Kidney capillary endothelial cell (primary cell): ENCODE results near the gene CATSPER4.

Experiments
- DNase-seq: peaks from one replicate; pipeline ENCODE4 v3.0.0-alpha.2; 2018; ENCODE audit warnings: low spot score

Gene CATSPER4

GRCh38 chr1:26190373-26190987 lies at the start of gene CATSPER4:
CATSPER4 (plus strand) TSS chr1:26190602; CDS start chr1:26190628, 26 bp downstream.
- no peak for DNase-seq

DNA sequence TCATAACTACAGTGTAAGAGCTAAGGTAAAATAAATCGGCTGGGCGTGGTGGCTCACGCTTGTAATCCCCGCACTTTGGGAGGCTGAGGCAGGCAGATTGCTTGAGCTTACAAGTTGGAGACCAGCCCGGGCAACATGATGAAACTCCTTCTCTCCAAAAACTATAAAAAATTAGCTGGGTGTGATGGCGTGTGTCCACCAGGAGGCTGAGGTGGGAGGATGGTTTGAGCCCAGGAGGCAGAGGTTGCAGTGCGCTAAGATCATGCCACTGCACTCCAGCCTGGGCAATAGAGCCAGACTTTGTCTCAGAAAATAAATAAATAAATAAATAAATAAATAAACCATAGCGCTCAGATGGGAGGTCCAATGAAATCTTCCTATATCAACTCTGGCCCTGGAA lies 48.2 kb upstream of the CATSPER4 start:
- DNase-seq = no peak

GRCh38 chr1:26145041-26145959 lies 45.1 kb upstream of the CATSPER4 start:
- no peak for DNase-seq

GRCh38 chr1:26145960-26146294 lies 44.5 kb upstream of the CATSPER4 start:
- DNase-seq = no peak

DNA sequence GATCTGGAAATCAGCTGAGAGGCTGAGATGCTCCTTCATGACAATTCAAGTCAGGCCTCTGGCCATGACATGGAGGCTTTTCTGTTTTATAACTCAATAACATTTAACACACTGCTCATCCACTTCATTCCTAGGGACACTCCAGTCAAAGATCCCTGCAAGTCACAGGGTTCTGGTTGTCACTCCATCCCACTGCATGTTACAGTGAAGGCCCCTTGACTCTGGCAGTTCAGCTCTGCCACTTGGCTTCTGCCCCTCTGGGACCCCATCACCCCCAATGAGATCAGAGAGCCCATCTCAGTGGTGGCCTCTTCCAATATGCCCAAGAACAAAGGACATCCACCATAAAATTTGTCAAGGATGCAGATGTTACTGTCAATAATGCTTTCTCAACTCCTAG lies 41.5 kb upstream of the CATSPER4 start:
- no peak for DNase-seq

DNA sequence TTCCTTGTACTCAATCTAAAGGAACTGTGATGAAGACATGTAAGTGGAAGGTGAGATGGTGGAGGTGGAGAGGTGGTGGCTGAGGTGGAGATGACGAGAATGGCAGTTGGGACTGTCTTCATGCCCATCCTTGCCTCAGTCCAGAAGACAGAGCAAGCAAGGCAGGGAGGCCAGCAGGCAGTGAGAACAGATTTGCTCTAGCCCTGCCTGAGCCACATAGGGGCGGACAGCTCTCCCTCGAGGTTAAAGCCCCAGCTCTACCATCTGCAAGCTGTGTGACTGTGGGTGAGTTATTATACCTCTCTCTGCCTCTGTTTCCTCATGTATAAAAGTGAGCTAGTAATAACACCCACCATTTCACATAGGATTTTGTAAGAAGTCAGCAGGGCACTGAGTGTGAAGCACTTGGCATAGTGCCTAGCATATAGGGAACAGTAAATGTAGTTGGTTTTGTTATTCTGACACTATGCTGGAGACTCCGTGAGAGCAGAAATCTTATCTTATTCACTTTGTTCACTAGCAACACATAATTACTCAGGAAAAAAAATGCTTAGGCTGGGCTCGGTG lies 36.4 kb upstream of the CATSPER4 start:
- DNase-seq = no peak

DNA sequence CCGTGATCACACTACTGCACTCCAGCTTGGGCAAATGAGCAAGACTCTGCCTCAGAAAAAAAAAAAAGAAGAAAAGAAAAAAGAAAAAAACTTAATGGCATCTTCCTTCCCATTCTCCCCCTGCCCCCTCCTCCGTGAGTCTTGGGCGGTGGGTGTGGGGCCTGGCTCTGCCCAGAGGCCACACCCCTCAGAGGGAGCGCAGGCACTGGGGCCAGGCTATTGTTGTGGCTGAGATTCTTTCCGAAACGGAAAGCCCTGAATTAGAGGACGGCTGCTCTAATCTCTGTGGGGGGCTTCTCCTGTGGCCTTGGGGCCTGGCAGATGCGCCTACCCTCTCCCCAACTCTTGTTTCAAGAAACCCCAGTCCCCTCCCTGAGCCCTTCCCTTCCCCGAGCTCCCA lies 35.7 kb upstream of the CATSPER4 start:
- DNase-seq = no peak

- DNase-seq = no peak
Observed at GRCh38 chr1:26155370-26156284, 34.8 kb upstream of the CATSPER4 start.

DNA sequence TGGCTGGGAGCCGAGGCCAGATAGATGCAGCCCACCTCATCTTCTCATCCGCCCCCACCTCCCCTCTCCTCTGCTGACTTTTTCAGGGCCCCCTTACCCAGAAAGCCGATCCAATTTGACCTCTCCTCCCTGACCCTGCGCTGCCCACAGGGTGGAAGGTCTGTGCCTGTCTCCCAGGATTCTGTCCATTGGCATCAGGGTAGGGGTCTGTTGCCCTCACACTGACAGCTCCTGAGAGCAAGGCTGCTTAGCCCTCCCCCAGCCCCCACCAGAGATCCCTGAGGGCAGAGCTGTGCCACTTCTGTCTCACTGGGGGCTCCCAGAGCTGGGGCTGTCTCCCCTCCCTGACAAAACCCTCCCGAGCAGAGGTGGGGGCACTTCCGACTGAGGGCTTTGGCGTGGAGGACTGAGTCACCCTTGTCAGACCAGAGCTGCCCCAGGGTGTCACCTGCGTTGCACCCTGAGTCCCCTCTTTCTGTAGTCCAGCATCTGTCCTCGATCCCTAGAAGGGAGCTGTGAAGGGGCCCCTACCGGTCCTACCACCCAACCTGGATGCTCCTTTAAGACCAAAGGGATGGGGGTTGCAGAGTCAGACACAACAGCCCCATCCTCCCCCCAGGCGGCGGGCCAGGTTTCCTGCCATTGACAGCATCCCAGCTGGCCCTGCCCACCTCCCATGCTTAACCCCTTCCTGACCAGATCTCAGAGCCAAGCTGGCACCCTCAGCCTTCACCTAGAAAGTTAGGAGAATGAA lies 33.9 kb upstream of the CATSPER4 start:
- DNase-seq = peak; percentile 76

GRCh38 chr1:26158271-26158907 lies 32.0 kb upstream of the CATSPER4 start:
- DNase-seq = no peak

DNA sequence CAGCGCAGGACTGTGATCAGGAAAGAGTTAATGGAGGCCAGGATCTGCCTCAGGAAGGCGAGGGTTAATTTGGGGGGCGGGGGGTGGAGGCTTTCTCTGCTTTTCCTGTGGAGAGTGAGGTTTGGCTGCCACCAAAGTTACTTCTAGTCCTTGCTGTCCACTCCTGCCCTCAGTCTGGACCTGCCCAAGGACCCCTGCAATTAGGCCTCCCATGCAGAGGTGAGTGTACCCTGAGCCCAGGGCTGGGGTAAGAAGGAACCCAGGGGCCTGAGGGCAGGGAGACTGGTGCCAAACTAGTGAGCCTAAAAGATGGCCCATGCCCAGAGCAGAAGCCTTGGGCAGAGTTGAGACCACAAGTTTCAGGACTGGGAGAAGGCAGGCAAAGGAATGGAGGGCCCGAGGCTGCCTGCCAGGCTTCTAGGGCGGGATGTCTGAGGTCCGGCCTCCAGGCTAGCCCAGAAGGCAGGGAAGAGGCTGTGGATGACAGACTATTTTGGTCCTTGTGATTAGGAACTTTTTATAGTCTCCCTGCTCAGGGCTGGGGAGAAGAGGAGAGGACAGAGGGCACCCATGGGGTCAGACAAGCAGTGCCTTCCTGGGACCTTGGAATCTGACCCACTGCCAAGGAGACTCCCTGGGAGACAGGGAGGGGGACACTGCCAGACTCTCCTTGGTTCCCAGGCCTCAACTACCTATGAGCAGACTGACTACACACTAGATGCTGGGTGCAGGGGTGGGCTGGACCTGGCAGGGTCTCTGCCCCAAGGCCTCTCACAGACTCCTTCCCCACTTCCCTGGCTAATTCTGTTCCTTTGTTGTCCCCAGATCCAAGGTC lies 31.3 kb upstream of the CATSPER4 start, which contains the start of gene FAM110D:
FAM110D (plus strand) TSS at position 172 of the 835 bp plus-strand sequence. CDS start 2,213 bp downstream, outside the sequence.
- DNase-seq = no peak

DNA sequence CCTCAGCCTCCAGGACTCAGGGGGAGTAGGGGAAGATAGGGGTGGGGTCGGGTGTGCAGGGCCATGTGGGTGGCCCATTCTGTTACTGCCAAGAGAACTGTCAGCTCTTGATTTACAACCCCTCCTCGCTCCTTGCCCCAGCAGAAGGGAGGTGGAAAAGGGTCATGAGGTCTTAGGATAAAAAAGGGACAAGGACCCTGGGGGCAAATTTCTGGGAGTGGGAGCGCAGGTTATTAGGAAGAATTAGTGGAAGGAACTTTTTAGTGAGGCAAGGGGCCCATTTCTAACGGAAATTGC lies 30.7 kb upstream of the CATSPER4 start:
- no peak for DNase-seq

DNA sequence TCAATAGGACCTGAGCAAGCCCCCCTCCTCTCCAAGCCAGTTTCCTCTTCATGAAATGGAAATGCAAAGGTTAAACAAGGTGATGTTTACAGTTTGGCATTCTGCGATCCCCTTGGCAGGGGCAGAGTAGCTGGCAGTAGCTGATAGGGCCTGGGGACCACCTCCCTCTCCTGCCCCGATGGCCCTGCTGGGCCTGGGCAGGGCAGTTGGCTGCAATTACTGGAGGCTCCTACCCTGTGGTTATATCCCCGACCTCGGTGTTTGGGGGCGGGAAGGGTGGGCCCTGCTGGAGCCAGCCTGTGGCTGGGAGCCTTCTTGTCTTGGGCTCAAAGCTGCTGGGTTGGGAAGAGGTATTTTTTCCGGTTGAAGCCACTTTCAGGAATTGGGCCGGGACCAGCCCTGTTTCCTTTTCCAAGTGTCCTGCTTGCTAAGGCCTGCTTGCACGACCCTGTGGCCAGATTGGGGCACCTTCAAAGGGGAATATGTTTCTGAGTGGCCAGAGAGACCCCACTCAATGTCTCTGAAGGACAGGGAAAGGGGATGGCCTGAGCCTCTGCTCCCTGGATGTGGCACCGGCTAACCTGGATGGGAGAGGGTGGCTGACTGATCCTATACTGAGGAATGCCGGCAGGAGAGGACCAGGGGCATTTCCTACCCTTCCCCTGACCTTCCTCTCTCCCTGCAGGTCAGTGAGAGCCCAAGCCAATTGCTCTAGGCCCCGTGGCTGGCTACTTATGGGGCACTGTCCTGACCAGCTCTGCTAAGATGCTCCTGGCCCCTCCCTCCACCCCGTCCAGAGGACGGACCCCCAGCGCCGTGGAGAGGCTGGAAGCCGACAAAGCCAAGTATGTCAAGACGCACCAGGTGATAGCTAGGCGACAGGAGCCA lies 29.6 kb upstream of the CATSPER4 start:
- no peak for DNase-seq

DNA sequence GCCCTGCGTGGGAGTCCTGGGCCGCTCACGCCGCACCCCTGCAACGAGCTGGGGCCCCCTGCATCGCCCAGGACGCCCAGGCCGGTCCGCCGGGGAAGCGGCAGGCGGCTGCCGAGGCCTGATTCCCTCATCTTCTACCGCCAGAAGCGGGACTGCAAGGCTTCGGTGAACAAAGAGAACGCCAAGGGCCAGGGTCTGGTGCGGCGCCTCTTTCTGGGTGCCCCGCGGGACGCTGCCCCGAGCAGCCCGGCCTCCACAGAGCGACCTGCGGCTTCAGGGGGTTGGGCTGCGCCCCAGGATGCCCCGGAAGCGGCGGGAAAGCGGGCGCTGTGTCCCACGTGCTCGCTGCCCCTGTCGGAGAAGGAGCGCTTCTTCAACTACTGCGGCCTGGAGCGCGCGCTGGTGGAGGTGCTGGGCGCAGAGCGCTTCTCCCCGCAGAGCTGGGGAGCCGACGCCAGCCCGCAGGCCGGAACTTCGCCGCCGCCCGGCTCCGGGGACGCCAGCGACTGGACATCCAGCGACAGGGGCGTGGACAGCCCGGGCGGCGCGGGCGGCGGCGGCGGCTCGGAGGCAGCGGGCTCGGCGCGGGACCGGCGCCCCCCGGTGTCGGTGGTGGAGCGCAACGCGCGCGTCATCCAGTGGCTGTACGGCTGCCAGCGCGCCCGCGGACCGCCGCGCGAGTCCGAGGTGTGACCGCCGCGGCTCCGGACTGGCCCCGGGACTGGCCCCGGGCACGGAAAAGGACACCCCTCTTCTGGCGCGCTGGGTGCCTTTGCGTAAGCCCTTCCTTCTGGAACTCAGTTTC lies 28.8 kb upstream of the CATSPER4 start:
- DNase-seq = no peak

GRCh38 chr1:26162220-26162709 lies 28.1 kb upstream of the CATSPER4 start:
- no peak for DNase-seq

DNA sequence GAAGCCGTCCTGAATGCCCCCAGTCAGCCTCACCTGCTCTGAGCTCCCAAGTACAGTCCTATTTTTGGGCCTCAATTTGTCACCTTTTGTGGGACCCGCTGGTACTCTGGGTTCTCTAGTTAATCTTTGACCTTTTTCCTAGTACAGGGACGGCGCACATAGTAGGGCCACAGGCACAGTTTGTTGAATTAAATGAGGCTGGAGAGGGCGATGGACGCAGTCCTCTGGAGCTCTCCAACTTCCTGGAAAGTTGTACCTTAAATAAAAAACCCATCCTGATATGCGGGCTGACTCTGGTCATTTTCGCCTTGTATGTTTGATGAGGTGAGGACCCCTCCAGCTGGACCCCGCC lies 26.7 kb upstream of the CATSPER4 start:
- DNase-seq = no peak

DNA sequence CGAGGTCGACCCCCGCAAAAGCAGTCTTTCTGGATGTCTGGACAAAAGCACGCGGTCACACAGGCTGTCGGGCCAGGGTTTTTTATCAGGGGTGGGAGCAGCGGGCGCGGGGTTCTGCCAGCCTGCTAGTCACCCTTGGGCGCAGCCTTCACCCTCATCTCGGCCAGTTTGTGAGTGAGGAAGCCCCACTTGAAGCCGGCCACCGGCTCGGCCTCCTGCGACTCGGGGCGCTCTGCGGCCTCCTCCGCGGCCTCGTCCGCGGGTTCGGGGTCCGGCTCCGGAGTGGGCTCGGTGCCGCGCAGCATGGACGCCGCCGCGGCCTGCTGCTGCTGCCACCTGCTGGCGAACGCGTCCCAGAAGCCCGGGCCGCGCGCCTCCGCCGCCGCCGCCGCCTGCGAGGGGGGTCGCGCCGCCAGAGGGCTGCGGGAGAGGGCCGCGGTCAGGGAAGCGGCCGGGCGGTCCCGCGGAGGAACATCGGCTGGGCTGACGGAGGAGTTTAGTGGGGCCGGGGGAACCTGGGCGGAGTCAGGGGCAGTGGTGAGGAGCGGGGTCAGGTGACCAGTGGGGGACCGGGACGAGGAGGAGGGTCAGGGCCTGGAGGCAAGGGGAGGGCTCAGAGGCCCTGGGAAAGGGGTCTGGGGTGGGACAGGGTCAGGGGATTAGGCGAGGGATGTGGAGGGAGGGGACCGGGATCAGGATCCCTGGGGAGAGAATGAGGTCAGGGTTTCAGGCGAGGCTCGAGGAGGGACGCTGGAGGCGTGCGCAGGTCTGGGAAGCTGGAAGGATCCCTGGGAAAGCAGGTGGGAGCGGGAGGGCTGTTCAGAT lies 26.2 kb upstream of the CATSPER4 start:
- no peak for DNase-seq
